HG02852 (cell line): Measurements from ENCODE around the gene GLIS1.

Experiments used
- ATAC-seq: cut with Tn5 transposase; IDR thresholded peaks from one replicate; pipeline ENCODE4 v1.9.1; 2021; ENCODE audit warnings: mild to moderate bottlenecking, moderate library complexity; ENCODE audit not compliant: unreplicated experiment

GLIS1 gene

DNA sequence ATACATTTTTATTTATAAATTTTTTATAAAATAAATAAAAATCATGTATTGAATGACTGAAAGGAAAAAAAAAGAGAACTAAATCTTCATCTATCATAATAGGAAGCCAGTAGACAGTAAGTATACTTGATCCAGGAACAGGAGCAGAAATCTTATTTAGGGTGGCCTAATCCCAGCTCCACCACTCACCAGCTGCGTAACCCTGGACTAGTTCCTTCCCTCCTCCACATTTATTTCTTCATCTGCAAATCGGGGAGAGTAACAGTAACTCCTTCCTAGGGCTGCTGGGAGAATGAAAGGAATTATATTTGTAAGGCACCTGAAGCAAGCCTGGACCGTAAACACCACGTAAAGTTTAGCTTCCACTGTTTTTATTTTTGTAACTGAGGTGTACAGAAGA is 17.9 kb downstream of the GLIS1 start:
- ATAC-seq: no peak

DNA sequence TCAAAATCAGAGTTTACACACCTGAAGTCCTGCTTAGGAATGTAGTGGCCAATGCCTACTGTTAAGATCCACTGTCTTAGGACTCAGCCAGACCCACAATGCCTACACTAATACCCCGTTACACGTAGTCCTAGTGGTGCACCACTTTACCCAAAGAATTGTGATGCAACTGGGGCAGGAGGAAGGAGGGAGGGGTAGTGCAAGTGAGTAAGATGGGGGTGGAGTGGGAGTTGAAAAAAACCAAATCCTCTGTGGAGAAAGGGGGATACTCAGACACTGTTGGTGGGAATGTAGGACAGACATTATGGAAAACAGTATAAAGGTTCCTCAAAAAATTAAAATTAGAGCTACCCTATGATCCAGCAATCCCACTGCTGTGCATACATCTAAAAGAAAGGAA is 19.5 kb downstream of the GLIS1 start:
- no peak for ATAC-seq

DNA sequence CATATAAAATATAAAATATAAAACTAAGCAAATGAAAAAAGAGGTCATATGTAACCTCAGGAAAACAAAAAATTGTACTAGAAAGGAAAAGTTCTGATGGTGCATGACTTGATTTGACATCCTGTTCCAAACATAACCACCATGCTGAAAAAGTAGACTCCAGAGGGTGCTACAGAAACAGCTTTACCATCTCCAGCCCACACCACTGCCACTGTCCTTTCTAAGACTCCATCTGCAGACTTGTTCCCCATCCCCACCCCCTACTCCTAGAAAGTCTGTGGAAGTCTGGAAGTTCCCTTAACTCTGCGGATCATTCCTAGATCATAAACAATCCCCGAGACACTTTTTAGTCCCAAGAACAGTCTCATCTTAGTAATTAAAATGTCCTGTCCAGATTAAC is 20.5 kb downstream of the GLIS1 start:
- ATAC-seq: no peak

DNA sequence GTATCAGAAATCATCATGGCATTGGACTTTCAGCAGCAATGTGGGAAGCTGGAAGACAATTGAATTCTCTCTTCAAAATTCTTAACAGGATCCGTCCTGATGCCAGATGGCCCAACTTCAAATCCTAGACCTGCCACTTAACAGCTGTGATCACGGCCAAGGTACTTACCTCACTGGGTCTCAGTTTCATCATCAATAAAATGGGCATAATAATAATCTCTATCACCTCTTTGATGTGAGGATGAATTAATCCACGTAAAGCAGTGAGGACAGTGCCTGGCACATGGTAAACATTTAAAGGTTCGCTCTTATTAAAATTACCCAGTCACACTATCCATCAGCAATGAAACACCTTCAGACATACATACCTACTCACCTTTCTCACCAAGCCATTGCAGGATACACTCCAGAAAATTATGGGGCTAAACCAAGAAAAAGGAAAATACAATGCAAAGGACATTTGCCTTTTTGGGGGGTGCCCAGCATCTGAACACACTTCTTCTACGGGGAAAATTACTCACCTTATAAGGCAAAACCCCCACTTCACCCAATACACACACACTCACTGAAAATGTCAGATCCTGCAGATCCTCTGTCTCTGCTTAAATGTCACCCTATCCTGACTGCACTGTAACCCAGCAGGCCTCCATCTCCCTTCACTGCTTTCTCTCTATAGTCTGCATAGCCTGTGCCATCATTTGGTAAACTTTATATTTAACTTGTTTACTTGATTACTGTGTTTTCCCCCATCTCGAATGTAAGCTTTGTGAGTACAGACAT is 21.7 kb downstream of the GLIS1 start:
- ATAC-seq: no peak

DNA sequence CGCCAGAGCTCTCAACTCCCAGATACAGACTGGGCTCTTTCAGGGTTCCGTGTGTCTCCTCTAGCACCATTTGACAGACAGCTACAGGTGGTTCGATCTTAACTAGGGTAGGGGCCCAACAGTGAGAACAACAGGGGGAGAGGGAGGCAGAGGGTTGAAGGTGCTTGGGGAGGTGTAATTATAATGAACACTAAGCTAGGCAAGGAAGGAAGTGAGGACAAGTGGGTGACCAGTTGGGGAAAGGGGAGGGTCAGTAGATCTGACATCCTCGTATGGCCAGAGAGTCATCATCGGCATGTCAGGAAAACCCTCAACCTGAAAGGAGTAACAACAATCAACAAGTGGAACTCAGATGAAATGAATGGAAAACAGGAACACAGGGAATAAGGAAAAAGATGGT is 22.8 kb downstream of the GLIS1 start:
- ATAC-seq: no peak

DNA sequence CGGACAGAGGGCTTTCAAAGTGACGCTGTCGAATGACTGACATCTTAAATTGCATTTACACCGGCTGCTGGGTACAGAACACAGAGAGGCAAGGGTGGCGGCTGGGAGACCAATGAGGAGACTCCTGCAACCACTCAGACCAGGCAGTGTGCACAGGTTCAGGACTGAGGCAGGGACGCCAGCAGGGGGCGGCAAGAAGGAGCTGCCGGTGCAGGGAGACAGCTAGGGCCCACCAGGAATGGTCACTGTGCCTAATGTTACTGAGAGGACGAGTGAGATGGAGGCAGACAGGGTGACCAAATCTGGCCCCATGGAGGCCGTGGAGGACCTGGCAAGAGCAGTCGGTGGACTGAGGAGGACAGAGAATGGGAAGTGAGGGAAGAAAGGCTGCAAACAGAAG is 23.5 kb downstream of the GLIS1 start:
- no peak for ATAC-seq

DNA sequence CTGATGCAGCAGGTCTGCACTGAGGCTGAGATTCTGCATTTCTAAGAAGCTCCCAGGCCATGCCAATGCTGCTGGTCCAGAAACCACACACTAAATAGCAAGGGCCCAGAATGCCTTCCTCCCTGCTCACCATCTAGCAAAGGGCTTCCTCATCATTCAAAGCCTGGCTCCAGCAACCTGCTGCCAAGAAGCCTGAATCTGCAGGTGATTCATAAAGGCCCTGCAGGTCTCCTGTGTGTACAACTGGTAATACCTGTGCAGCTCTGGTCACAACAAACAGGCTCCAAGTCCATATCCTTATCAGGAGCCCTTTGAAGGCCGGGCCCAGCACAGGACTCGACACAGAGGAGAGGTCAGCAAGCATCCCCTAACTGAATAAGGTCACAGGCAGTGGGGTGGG is 26.7 kb downstream of the GLIS1 start:
- ATAC-seq: no peak

DNA sequence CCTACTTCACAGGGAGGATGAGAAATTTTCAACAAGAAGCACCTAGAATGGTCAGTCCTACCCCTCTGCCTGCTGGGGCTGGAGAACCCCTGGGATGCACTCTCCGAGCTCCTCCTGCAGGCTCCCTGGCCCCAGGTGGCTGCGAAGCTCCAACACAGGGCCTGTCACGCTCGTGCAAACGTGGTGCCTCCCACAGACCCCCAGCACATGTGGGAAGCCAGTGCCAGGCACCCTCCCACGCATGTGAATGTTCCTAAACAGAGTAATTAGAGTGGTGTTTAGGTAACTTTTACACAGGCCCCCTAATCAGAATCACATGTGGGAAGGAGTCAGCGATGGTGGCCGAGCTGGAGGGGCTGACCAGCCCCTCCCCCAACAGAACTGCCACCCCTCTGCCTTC is 28.4 kb downstream of the GLIS1 start:
- ATAC-seq: no peak

DNA sequence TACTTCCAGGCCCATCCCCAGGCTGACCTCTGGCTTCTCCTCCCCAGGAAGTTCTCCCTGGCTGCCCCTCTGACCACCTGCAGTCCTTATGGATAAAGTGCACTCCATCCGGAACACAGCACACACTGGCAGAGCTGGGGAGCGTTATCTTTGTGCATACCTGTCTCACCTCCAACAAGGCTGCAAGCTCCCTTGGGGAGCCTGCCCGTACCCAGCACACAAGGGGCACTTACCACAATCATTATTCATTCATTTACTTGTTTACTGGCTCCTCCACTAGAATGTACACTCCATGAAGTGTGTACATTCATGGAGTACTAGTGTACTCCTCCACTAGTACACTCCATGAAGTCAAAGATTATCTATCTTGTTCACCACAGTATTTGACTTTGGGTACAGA is 30.3 kb downstream of the GLIS1 start:
- no peak for ATAC-seq

DNA sequence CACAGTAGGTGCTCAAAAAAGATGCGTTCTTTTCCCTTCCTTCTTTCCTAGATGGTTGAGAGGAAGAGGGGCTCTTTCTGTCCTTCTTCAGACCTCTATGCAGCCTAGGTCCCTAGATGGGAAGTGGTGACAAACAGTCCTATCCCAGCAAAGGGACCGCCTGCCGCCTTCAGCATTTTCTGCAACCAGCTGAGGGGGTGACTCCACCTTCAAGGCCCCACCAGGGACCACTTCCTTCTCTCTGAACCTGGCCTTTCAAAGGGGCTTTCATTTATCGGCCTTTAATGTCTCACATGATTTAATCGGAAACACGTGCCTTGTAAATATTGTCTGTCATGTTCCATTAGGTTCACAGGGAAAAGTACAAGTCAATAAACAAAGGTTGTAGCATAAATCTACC is 32.6 kb downstream of the GLIS1 start:
- no peak for ATAC-seq

DNA sequence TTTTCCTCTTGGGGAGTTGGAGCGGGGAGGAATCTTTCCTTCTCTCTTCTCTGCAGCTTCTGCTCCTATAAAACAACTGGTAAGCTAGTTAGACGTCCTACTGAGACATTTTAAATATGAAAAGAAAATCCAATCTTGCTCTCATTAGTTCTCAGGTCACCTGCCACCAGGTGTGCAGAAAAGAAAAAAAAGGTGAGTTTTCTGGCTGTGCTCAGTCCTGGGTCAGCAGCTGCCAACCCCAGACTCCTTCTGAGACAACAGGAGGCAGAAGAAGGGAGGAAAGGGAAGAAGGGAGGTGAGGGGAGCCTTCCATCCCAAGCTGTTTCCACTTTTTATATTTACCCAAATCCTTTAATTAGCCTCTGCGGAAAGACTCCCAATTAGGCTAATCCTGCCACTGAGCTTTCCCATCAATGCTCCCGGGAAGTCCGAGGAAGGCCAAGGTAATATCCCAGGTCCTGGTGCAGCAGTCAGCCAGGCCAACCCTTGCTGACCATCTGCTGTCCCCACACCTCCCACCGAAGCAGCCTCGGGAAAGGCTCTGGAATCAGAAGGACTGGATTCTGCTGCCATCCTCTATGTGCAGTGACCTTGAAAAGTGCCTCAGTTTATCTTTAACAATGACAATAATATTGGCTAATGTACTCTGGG is 33.4 kb downstream of the GLIS1 start:
- ATAC-seq: no peak

DNA sequence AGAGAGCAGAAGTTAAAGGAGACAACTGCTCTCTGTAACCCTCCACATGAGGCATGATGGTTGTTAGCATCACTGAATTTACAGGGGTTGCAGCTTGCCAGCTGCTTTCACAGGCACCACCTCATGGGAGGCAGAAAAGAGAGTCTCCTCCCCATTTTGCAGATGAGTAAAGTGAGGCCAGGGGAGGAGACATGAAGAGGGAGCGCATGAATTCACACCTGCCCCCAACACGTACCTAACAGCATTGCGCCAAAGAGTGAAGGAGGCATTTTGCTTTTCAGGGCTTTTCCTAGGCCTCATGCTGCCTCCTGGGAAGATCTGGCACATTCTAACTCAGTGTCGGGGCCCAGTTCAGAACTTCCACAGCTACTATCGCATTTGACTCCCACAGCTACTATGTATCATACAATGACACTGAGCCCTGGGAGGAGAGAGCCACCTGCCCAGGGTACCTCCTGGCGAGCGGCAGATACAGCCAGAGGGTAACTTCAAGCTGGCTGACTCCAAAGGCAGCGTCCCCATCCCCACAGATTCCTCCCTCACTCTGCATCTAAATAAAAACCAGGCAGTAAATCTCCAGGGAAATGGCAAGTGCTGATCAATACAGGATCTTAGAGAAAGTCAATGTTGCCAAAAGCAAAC is 34.0 kb downstream of the GLIS1 start:
- ATAC-seq: no peak

DNA sequence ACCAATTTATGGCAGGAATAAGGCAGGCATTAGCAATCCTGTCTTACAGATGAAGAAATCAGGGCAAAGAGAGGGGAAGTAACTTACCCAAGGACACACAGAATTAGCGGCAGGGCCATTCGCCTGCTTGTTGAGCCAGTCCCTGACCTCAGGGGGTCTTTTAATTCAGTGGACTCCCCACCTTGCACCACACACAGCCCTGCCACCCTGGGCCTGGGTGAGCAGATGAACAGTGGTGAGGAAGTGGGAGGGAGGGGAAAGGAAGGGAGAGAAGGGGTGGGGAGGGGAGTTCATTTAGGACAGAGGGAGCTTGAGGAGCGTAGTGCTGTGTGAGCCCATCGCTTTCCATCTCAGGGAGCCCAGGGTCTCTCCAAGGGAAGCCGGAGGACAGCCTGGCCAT is 34.7 kb downstream of the GLIS1 start:
- no peak for ATAC-seq

DNA sequence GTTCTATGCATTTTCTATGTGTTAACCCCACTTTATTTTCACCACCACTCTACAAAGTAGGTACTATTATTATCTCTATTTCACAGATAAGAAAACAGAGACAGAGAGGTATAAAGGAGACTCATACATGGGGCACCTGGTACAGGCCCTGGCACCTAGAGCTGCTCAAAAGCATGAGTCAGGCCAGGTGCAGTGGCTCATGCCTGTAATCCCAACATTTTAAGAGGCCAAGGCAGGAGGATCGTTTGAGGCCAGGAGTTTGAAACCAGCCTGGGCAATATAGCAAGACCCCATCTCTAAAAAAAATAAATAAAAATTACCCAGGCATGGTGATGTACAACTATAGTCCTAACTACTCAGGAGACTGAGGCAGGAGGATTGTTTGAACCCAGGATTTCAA is 35.8 kb downstream of the GLIS1 start:
- no peak for ATAC-seq

DNA sequence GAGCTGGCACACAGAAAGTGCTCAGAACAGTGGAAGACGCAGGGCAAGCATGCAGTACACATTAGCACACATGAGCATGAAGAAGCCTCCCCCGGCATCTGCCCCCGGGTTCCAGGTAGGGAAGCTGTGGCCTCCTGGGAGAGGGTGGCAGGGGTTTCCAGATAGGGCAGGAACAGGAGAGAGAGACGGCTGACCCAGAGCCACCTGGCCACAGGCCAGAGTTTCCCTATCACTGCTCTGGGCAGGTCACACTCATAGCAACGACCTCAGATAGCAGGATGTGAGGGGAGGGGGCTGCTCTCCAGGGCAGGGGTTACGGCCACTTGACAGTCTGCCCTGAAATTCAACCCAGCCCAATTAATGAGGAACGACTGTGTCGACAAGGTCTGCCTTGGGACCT is 36.6 kb downstream of the GLIS1 start:
- no peak for ATAC-seq

DNA sequence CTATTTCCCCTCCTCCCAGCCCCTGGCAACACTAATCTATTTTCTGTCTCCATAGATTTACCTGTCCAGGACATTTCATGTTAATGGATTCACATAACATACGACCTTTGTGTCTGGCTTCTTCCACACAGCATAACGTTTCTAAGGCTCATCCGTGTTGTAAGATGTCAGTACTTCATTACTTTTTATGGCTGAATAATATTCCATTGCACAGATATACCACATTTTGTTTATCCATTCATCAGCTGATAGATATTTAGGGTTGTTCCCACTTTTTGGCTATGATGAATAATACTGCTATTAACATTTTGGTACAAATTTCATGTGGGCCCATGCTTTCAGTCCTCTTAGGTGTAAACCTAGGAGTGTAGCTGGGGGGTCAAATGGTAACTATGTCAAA is 38.2 kb downstream of the GLIS1 start:
- no peak for ATAC-seq

DNA sequence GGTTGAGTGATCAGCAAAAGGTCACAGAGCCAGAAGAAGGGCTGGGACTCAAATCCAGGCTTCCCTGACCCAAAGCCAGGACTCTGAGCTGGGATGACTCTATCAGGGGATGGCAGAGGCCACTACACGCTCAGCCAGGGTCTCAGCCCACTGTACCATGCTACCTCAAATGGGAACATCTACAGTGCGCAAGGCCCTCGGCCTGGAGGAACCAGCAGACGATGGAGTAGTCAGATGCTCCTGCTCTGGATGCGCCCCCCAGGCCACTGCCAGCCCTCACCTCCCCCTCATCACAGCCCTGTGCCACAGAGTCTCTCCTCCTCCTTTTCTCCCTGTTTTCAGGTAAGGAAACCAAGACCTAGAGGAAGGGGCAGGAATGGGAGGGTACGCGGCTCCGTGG is 39.0 kb downstream of the GLIS1 start:
- ATAC-seq: no peak

DNA sequence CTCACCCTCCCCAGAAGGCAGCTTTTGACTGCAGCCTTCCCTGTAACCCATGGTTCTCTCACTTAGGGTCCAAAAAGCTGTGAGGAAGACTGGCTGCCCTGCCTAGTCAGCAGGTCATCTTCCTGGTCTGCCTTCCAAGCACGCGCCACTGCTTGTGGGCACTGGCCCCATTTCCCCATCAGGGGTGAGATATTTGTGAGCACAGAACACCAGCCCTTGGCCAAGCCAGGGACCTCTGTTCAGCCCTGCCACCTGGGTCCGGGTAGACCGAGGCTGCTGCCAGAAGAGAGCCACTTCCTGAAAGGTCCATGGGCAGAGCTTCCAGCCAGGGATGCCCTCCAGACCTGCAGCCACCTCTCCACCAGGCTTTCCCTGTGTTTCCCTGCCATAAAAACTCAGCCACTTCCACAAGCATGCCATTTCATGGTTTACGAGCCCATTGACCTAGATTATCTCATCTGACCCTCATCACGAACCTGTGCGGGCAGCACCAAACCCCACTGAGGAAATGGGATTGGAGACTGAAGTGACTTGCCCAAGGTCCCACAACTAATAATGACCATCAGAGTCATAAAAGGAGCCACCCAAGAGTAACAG is 40.5 kb downstream of the GLIS1 start:
- no peak for ATAC-seq

DNA sequence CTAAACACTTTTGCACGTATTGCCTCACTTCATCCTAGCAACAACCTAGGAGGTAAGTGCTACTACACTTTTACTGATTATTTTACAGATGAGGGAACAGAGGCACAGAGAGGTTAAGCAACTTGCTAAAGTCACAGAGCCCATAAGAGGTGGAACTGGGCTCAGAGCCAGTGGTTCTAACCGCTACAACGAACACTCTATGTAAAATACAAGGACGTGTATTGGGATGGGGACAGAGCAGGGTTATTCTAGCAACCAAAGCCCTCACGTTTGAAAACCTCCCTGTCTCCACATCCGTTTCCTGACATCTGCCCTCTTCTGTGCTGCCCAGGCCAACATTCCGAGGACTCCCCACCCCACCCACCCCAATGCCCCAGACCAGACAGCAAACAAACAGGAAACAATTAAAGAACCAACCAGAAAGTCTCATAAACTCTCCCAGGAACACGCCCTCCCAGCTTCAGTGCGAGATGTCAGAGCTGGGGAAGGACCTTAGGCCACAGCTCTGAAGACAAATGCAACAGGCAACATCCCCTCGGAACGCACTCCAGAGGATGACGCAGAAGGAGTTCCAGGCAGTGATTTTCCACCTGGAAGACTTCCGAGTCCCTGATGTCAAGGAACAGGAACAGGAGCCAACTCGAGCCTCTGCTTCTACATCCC is 41.1 kb downstream of the GLIS1 start:
- no peak for ATAC-seq

DNA sequence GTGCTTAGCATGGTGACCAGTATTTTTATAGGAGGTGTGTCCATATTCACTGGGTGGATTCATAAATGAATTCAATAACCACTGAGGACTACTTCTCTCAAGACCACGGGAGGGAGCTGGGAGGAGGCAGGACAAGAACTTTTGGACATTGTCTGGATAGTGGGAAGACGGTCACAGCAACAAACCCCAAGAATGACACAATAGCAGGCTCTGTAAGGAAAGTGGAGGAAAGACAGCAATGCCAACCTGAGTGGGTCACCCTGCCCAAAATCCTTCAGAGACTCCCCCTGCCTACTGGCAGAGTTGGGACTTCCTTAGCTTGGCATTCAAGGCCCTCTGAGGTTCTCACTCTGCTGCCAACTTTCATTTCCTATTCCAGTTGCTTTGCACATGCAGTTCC is 42.0 kb downstream of the GLIS1 start:
- ATAC-seq: no peak

DNA sequence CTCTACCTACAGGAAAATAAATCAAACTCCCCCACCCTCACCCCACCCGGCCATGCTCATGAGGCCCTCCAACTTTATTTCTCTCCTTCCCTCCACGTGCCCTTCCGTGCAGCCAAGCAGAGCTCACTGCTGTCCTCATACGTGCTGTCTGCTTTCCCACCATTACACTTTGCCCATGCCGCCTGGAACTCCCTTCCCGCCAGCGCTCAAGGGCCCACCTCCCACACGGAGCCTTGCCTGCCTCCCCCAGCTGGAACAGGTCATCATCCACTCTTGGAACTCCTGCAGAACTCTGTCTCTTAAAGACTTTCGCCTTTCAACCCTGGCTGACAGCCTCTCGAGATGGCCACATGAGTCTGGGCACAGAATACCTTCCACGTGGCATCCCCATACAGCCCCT is 42.4 kb downstream of the GLIS1 start:
- ATAC-seq: no peak
